Esophagus squamous epithelium (tissue), 5 donors: Measurements from ENCODE around the gene TWIST2. TPM values are rescaled to one million over a fixed set of nuclear protein-coding genes. Genes with fewer than 3 reads are reported as not detected.

Experiments used
- DNase-seq: peaks from one replicate; lab custom pipeline; 2025; lab: John Stamatoyannopoulos, UW
- H3K27ac ChIP-seq, 4 donors: fragments of 200-600 bp; sonication (generic); one replicate each; pipeline ENCODE4 v1.5.1; 2016 to 2019; ENCODE audit warnings: mild to moderate bottlenecking in 1 of 4
- H3K27me3 ChIP-seq, 4 donors: fragments of 200-600 bp; sonication (generic); 1 replicate in 3 of 4; 2 replicates in 1 of 4; pipeline versions ENCODE4 v1.5.1 to v1.6.0; 2017 to 2021; ENCODE audit warnings: antibody characterized with exemption in 1 of 4
- H3K36me3 ChIP-seq, 3 donors: fragments of 200-600 bp; sonication (generic); one replicate each; pipeline ENCODE4 v1.5.1; 2016 to 2019
- H3K4me1 ChIP-seq, 3 donors: fragments of 200-600 bp; sonication (generic); one replicate each; pipeline ENCODE4 v1.5.1; 2017 to 2019
- H3K4me3 ChIP-seq, 4 donors: fragments of 200-600 bp; sonication (generic); 1 replicate in 3 of 4; 2 replicates in 1 of 4; pipeline ENCODE4 v1.5.1; 2016 to 2019; ENCODE audit warnings: mild to moderate bottlenecking in 2 of 4, moderate library complexity in 1 of 4
- H3K9me3 ChIP-seq, 3 donors: fragments of 200-600 bp; sonication (generic); one replicate each; pipeline ENCODE4 v1.5.1; 2016 to 2019
- CTCF ChIP-seq, 6 experiments: fragments of 450-650 bp in 4 of 6; fragments of 200-600 bp in 2 of 6; sonication (generic) in 2 of 6; IDR thresholded peaks; one replicate each; pipeline ENCODE4 v1.5.1; 2016 to 2019; ENCODE audit warnings: antibody characterized with exemption in 6 of 6, mild to moderate bottlenecking in 4 of 6, moderate library complexity in 4 of 6
- POLR2A ChIP-seq, 4 donors: fragments of 450-650 bp; IDR thresholded peaks; one replicate each; pipeline ENCODE4 v1.6.1; 2017; ENCODE audit warnings: antibody characterized with exemption in 4 of 4, mild to moderate bottlenecking in 4 of 4, moderate library complexity in 3 of 4
- WGBS, 2 donors: methylation state at CpG; one replicate each; pipeline ENCODE4 v1.1.5; 2018; 5-methylcytosine and 5-hydroxymethylcytosine counted together
- intact Hi-C: fragments of 100-400 bp; cut with DNase I; formaldehyde crosslinking; loops from one replicate; pipeline ENCODE4 v1.15.0; 2022
- total RNA-seq, 4 donors: library from RNA; depleted of rRNA; stranded (reverse); fragments of >200 nt; gene quantifications; one replicate each; pipeline ENCODE4 v1.1.0, GENCODE V29; 2016
- donor health status: DM: yes; HTN: yes; CAD: no.

TWIST2 gene
- total RNA-seq, 4 donors from 2014 or later: 3.1 to 33.0 (median 4.9) TPM

- H3K27ac ChIP-seq: no peak overlapping the region
- no peak overlapping the region for H3K4me3 ChIP-seq
- H3K36me3 ChIP-seq: no peaks in the 10 kb centered on the region
- intact Hi-C loops: no loop called here
- TF ChIP-seq CTCF (IDR thresholded peaks at IDR 0.05) (no peak), POLR2A (IDR thresholded peaks at IDR 0.05) (no peak)
- no peaks in the 10 kb centered on the region for H3K4me1 ChIP-seq
- H3K9me3 ChIP-seq: peaks cover 0 to 15% (median 0%) of the 10 kb centered on the region in 3 donors
- DNase-seq: no peak
- peaks cover 0 to 46% (median 0%) of the 10 kb centered on the region in 4 donors for H3K27me3 ChIP-seq
- 86 to 93% methylated on average over 1 of the region's 1 CpG for WGBS, 2 donors
Observed at GRCh38 chr2:238822955-238823354, 24.9 kb upstream of the TWIST2 start.

DNA sequence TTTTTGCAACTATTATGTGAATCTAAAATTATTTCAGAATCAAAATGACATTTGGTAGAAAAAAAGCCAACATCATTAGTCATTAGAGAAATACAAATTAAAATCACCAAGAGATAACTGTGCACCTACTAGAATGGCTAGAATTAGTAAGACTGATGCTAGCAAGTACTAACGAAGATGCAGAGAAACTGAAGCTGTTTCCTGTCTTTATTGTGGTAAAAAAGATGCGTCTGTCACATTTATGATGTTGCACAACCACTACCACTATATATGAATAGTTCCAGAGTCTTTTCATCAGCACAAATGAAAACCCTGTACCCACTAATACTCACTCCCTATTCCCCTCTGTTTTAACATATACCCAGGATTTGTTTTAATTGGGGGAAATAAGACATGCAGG, 16.7 kb upstream of the TWIST2 start:
- Histone ChIP-seq H3K36me3 (no peaks in the 10 kb centered on the region), H3K4me1 (no peaks in the 10 kb centered on the region), H3K27ac (no peak overlapping the region), H3K27me3 (peaks cover 0 to 34% (median 0%) of the 10 kb centered on the region in 4 donors), H3K4me3 (no peak overlapping the region), H3K9me3 (no peaks in the 10 kb centered on the region)
- WGBS, 2 donors: 29 to 45% methylated on average over 2 of the region's 2 CpGs
- TF ChIP-seq POLR2A (IDR thresholded peaks at IDR 0.05): no peak
- TF ChIP-seq CTCF (IDR thresholded peaks at IDR 0.05): no peak
- intact Hi-C loops: no loop called here
- DNase-seq: no peak

- no peak overlapping the region for H3K27ac ChIP-seq
- no peak for DNase-seq
- intact Hi-C loops: no loop called here
- no peaks in the 10 kb centered on the region for H3K36me3 ChIP-seq
- no peaks in the 10 kb centered on the region for H3K9me3 ChIP-seq
- peaks cover 0 to 43% (median 0%) of the 10 kb centered on the region in 4 donors for H3K27me3 ChIP-seq
- no peak for TF ChIP-seq POLR2A (IDR thresholded peaks at IDR 0.05)
- TF ChIP-seq CTCF (IDR thresholded peaks at IDR 0.05): no peak
- WGBS, 2 donors: 66 to 71% methylated on average over 3 of the region's 3 CpGs
- H3K4me1 ChIP-seq: no peaks in the 10 kb centered on the region
- H3K4me3 ChIP-seq: no peak overlapping the region
Observed at GRCh38 chr2:238834982-238835381, 12.9 kb upstream of the TWIST2 start.

DNA sequence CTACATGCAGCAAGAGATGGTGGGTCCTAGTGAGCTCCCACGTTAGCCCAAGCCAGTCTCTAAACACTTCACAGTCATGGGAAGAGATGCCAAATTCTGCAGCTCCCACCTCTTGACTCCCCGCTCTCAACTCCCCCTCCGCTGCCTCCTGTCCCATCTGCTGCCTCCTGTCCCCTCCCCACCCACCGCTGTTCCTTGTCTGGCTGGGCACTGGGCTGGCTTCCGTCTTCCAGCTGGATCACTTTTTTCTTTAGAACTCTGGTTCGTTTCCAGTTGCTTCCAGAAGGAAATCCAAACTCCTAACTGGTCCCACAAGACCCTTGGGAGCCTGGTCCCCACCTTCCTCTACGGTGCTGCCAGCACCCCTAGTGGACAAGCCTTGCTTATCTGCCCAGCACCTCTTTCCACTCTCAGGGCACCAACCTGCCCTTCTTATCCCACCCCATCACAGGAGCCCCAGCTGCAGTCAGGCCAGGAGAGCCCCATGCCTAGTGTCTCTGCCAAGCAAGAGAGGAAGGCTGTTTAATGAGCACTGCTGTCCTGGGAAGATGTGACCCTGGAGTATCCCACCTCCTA, 12.1 kb upstream of the TWIST2 start:
- intact Hi-C loops: no loop called here
- Histone ChIP-seq H3K4me3 (no peak overlapping the region), H3K9me3 (no peaks in the 10 kb centered on the region), H3K4me1 (no peaks in the 10 kb centered on the region), H3K27ac (no peak overlapping the region), H3K36me3 (no peaks in the 10 kb centered on the region), H3K27me3 (peaks cover 0 to 37% (median 0%) of the 10 kb centered on the region in 4 donors)
- TF ChIP-seq POLR2A (IDR thresholded peaks at IDR 0.05): no peak
- DNase-seq: no peak
- 56 to 67% methylated on average over 7 of the region's 7 CpGs for WGBS, 2 donors

- no peaks in the 10 kb centered on the region for H3K9me3 ChIP-seq
- H3K27me3 ChIP-seq: peaks cover 0 to 30% (median 0%) of the 10 kb centered on the region in 4 donors
- no peak overlapping the region for H3K27ac ChIP-seq
- DNase-seq: no peak
- H3K36me3 ChIP-seq: no peaks in the 10 kb centered on the region
- H3K4me1 ChIP-seq: no peaks in the 10 kb centered on the region
- TF ChIP-seq CTCF (IDR thresholded peaks at IDR 0.05) (no peak), POLR2A (IDR thresholded peaks at IDR 0.05) (no peak)
- intact Hi-C loops: no loop called here
- no peak overlapping the region for H3K4me3 ChIP-seq
Observed at GRCh38 chr2:238838786-238839327, 9.0 kb upstream of the TWIST2 start.
